ENCODE results near the gene TCEA3.

DNA sequence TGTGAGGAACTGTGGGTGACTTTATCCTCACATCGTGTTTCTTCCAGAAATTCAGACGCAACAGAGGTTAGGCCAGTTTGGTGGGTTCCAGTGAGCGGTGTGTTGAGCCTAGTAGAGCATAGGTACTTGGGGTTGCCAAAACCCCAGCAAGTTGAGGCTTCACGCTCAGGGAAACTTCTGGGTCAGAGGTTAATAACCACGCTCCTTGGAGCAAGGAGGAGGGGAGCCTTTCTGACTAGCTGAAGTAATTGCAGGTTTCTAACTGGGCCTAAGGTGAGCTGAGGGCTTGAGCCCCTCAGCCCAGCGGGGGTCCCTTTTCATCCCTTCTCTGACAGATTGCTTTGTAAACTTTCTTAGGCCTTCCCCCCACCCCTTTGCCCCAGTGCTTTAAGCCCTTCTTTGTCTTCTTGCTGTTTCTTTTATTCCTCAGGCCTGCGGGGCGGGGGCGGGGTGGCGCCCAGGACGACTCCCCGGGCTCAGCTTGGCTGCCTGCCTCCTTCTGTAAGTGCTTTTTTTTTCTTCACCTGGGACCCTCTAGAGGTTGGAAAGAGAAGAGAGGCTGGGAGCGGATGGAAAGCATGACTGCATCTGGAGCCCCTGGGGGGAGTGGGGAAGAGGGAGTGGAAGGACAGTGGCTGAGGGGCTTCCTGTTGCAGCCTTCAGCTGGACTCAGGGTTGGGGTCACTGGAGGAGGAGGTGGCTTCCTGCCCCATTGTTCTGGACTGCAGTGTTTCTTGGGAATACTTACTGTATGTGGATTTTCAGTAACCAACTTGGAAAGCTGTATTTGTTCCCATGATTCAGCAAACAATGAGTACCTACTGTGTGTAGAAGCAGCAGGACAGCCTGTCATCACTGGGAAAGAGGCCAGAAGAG is 53.6 kb downstream of the TCEA3 start:
- TF ChIP-seq, protein P1, sequence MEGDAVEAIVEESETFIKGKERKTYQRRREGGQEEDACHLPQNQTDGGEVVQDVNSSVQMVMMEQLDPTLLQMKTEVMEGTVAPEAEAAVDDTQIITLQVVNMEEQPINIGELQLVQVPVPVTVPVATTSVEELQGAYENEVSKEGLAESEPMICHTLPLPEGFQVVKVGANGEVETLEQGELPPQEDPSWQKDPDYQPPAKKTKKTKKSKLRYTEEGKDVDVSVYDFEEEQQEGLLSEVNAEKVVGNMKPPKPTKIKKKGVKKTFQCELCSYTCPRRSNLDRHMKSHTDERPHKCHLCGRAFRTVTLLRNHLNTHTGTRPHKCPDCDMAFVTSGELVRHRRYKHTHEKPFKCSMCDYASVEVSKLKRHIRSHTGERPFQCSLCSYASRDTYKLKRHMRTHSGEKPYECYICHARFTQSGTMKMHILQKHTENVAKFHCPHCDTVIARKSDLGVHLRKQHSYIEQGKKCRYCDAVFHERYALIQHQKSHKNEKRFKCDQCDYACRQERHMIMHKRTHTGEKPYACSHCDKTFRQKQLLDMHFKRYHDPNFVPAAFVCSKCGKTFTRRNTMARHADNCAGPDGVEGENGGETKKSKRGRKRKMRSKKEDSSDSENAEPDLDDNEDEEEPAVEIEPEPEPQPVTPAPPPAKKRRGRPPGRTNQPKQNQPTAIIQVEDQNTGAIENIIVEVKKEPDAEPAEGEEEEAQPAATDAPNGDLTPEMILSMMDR (IDR thresholded peaks at IDR 0.05), result no peak
- no peak for TF ChIP-seq POLR2A (IDR thresholded peaks at IDR 0.05)
